Natural killer cell (primary cell): Measurements from ENCODE around the gene C11orf21. TPM values are rescaled to one million over a fixed set of nuclear protein-coding genes. Genes with fewer than 3 reads are reported as not detected.

Experiments used
- ATAC-seq, 3 donors: fragments of 150-1000 bp in 2 of 3; fragments of 200-7000 bp in 1 of 3; cut with Tn5 transposase; 1 replicate in 1 of 3; 2 replicates in 2 of 3; pipeline ENCODE4 v1.10.0; 2021; ENCODE audit warnings: mild to moderate bottlenecking in 2 of 3, moderate library complexity in 2 of 3
- DNase-seq, 2 donors: peaks; one replicate each; pipeline versions ENCODE4 v3.0.0 to v3.0.0-alpha.2; 2013 to 2021; ENCODE audit warnings: mixed read lengths in 1 of 2
- H3K27ac ChIP-seq: one replicate; pipeline ENCODE4 v1.5.1; 2013; ENCODE audit warnings: mild to moderate bottlenecking, low read length
- H3K27me3 ChIP-seq: one replicate; pipeline ENCODE4 v1.6.1; 2013; ENCODE audit warnings: low read length; ENCODE audit not compliant: control insufficient read depth, insufficient read depth
- H3K36me3 ChIP-seq: one replicate; pipeline ENCODE4 v1.6.1; 2013; ENCODE audit warnings: low read length; ENCODE audit not compliant: control insufficient read depth, insufficient read depth
- H3K4me1 ChIP-seq: one replicate; pipeline ENCODE4 v1.6.1; 2013; ENCODE audit warnings: low read length; ENCODE audit not compliant: control insufficient read depth, insufficient read depth
- H3K4me3 ChIP-seq: one replicate; pipeline ENCODE4 v1.5.1; 2013; ENCODE audit warnings: low read length
- H3K9me3 ChIP-seq: one replicate; pipeline ENCODE4 v1.6.1; 2013; ENCODE audit warnings: low read length; ENCODE audit not compliant: control insufficient read depth, insufficient read depth
- H3K27ac Mint-ChIP-seq, 2 donors: one replicate each; pipeline ENCODE4 v1.8.0; 2022; ENCODE audit warnings: mild to moderate bottlenecking in 2 of 2, mixed read lengths in 2 of 2, moderate library complexity in 1 of 2
- H3K27me3 Mint-ChIP-seq, 2 donors: one replicate each; pipeline ENCODE4 v1.8.0; 2022; ENCODE audit warnings: low read depth in 2 of 2, mixed read lengths in 2 of 2
- H3K36me3 Mint-ChIP-seq: one replicate; pipeline ENCODE4 v1.8.0; 2022; ENCODE audit warnings: mixed read lengths
- H3K4me1 Mint-ChIP-seq, 2 donors: one replicate each; pipeline ENCODE4 v1.8.0; 2022; ENCODE audit warnings: mixed read lengths in 2 of 2
- H3K4me3 Mint-ChIP-seq: one replicate; pipeline ENCODE4 v1.8.0; 2022; ENCODE audit warnings: mild to moderate bottlenecking, moderate library complexity, mixed read lengths
- H3K9me3 Mint-ChIP-seq, 2 donors: one replicate each; pipeline ENCODE4 v1.8.0; 2022; ENCODE audit warnings: mixed read lengths in 2 of 2
- CTCF ChIP-seq: fragments of 200-600 bp; IDR thresholded peaks from one replicate; pipeline ENCODE4 v1.8.0; 2022; ENCODE audit warnings: antibody characterized with exemption
- WGBS: methylation state at CpG from one replicate; pipeline ENCODE4 v1.1.7; 2013; ENCODE audit warnings: missing lambda C conversion rate; ENCODE audit not compliant: insufficient coverage; 5-methylcytosine and 5-hydroxymethylcytosine counted together
- intact Hi-C: fragments of 100-400 bp; cut with micrococcal nuclease; formaldehyde crosslinking; loops from one replicate; pipeline ENCODE4 v1.14.2; 2022
- total RNA-seq, 4 donors: library from RNA; stranded (reverse); fragments of 120-200 nt in 1 of 4; gene quantifications; one replicate each; pipeline versions ENCODE4 v1.2.3 to v1.2.4, GENCODE V29; 2013 to 2022

Gene C11orf21
- total RNA-seq, 3 donors from 2014 or later (not counting 1 experiment from before 2014, with no cell fraction given) = 227 to 325 (median 237) TPM

- 95% methylated on average over 29 of the region's 29 CpGs for WGBS
- H3K9me3 Mint-ChIP-seq = no peaks in the 10 kb centered on the region
- H3K4me1 ChIP-seq = no peaks in the 10 kb centered on the region
- intact Hi-C loops = no loop called here
- no peak for ATAC-seq
- no peak overlapping the region for H3K27ac Mint-ChIP-seq
- no peaks in the 10 kb centered on the region for H3K4me1 Mint-ChIP-seq
- no peak for TF ChIP-seq CTCF
- no peak overlapping the region for H3K4me3 ChIP-seq
- no peaks in the 10 kb centered on the region for H3K27me3 ChIP-seq
- no peaks in the 10 kb centered on the region for H3K27me3 Mint-ChIP-seq
- no peak for DNase-seq
- no peaks in the 10 kb centered on the region for H3K36me3 Mint-ChIP-seq
- H3K9me3 ChIP-seq = no peaks in the 10 kb centered on the region
- H3K36me3 ChIP-seq = no peaks in the 10 kb centered on the region
- H3K4me3 Mint-ChIP-seq = no peak overlapping the region
- H3K27ac ChIP-seq = no peak overlapping the region
Observed at GRCh38 chr11:2258501-2259465, 42.9 kb downstream of the C11orf21 start.

GRCh38 chr11:2256951-2257700 is 44.6 kb downstream of the C11orf21 start:
- no peaks in the 10 kb centered on the region for H3K4me1 Mint-ChIP-seq
- Histone ChIP-seq H3K27me3 (no peaks in the 10 kb centered on the region), H3K36me3 (no peaks in the 10 kb centered on the region), H3K4me3 (no peak overlapping the region), H3K27ac (no peak overlapping the region), H3K4me1 (no peaks in the 10 kb centered on the region), H3K9me3 (no peaks in the 10 kb centered on the region)
- no peak overlapping the region for H3K4me3 Mint-ChIP-seq
- H3K27ac Mint-ChIP-seq = no peak overlapping the region
- no peaks in the 10 kb centered on the region for H3K36me3 Mint-ChIP-seq
- DNase-seq = no peak
- H3K27me3 Mint-ChIP-seq = no peaks in the 10 kb centered on the region
- 94% methylated on average over 31 of the region's 31 CpGs for WGBS
- ATAC-seq = no peak
- TF ChIP-seq CTCF = no peak
- H3K9me3 Mint-ChIP-seq = no peaks in the 10 kb centered on the region
- intact Hi-C loops = no loop called here

- no peak for DNase-seq
- ATAC-seq = no peak
- no peak for TF ChIP-seq CTCF
- Histone ChIP-seq H3K9me3 (no peaks in the 10 kb centered on the region), H3K4me3 (no peak overlapping the region), H3K4me1 (no peaks in the 10 kb centered on the region), H3K27ac (no peak overlapping the region), H3K36me3 (no peaks in the 10 kb centered on the region), H3K27me3 (no peaks in the 10 kb centered on the region)
- WGBS = 76% methylated on average over 14 of the region's 14 CpGs
- intact Hi-C loops = no loop called here
- no peaks in the 10 kb centered on the region for H3K27me3 Mint-ChIP-seq
- no peaks in the 10 kb centered on the region for H3K36me3 Mint-ChIP-seq
- H3K4me1 Mint-ChIP-seq = no peaks in the 10 kb centered on the region
- no peaks in the 10 kb centered on the region for H3K9me3 Mint-ChIP-seq
- H3K27ac Mint-ChIP-seq = no peak overlapping the region
- no peak overlapping the region for H3K4me3 Mint-ChIP-seq
Observed at GRCh38 chr11:2256293-2256913, 45.3 kb downstream of the C11orf21 start.
